ENCODE data around the gene CCDC117. TPM values are rescaled to one million over a fixed set of nuclear protein-coding genes. Genes with fewer than 3 reads are reported as not detected.

Gene CCDC117
- total RNA-seq, 2 experiments from 2014 or later, result 25.5 to 26.2 TPM

DNA sequence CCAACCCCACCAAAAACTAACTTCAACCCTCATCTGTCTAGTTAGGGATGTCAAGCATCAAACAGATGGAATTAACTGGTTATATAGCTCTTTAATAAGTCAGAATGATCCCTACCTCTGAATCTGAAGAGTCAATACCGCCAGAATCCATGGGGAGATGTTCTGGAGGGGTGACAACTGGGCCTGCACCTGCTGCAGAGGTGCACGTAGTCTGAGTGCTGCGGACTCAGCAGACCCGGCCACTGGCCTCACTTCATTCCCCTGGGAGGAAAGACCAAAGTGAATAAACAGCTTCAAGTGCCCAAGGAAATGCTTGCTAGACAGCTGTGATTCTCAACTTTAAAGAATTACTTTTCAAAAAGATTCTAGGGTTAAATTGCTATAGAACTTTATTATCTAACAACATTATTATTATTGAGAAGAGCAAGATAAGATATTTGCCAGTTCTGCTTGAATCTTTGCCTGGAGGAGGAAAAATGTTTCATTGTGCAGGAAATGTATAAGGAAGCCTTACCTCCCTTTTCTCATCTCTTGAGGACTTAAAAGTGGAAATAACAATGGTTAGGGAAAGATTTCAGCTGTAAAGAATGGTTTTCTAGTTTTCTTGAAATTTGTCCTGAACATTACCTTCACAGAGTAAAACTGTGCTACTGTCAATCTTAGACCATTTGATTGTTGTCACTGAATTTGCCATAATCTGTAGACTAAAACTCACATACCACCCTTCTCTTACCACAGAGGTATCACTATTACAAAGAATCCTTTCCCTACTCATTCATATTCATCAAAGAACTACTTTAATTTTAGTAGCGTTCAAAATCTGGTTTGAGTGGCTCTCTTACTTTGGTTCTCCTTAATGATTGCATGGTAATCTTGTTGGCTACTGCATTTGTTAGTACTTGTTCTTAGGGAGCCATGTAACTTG, 23.7 kb downstream of the CCDC117 start:
- intact Hi-C loops (cut with micrococcal nuclease), result no loop called here
- Mint-ChIP-seq H3K4me1 (ENCODE audit: low read depth) (peaks cover 60% of the 10 kb centered on the region), H3K4me3 (peak overlapping the region; percentile 41), H3K9me3 (no peaks in the 10 kb centered on the region), H3K36me3 (ENCODE audit: low read depth) (peaks cover 67% of the 10 kb centered on the region), H3K27ac (peak overlapping the region; percentile 70), H3K27me3 (no peaks in the 10 kb centered on the region)
- no peak for ATAC-seq
- no peak for DNase-seq
- CTCF ChIA-PET, result interaction anchor here (0.8 to 2.0 kb wide), 5 partner anchors 10 to 33 kb away, joined by 3 to 10 read pairs (median 4); partner anchors contain the start of gene CCDC117
- TF ChIP-seq, protein P1, sequence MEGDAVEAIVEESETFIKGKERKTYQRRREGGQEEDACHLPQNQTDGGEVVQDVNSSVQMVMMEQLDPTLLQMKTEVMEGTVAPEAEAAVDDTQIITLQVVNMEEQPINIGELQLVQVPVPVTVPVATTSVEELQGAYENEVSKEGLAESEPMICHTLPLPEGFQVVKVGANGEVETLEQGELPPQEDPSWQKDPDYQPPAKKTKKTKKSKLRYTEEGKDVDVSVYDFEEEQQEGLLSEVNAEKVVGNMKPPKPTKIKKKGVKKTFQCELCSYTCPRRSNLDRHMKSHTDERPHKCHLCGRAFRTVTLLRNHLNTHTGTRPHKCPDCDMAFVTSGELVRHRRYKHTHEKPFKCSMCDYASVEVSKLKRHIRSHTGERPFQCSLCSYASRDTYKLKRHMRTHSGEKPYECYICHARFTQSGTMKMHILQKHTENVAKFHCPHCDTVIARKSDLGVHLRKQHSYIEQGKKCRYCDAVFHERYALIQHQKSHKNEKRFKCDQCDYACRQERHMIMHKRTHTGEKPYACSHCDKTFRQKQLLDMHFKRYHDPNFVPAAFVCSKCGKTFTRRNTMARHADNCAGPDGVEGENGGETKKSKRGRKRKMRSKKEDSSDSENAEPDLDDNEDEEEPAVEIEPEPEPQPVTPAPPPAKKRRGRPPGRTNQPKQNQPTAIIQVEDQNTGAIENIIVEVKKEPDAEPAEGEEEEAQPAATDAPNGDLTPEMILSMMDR (IDR thresholded peaks at IDR 0.05), result no peak
- POLR2A ChIA-PET, result interaction anchor here (0.6 to 1.7 kb wide), 3 partner anchors 13 to 19 kb away, joined by 3 to 5 read pairs (median 3); no protein-coding TSS in a partner anchor

GRCh38 chr22:28798810-28799605, 26.5 kb downstream of the CCDC117 start:
- CTCF ChIA-PET, result interaction anchor here (0.7 to 3.5 kb wide), 5 partner anchors 13 to 30 kb away, joined by 3 to 18 read pairs (median 4); partner anchors contain the start of gene CCDC117
- Mint-ChIP-seq H3K36me3 (ENCODE audit: low read depth) (peaks cover 69% of the 10 kb centered on the region), H3K27ac (peak overlapping the region; percentile 99), H3K27me3 (no peaks in the 10 kb centered on the region), H3K9me3 (no peaks in the 10 kb centered on the region), H3K4me3 (peak overlapping the region; percentile 95), H3K4me1 (ENCODE audit: low read depth) (peaks cover 55% of the 10 kb centered on the region)
- intact Hi-C loops (cut with micrococcal nuclease), result no loop called here
- TF ChIP-seq, protein P1 (IDR thresholded peaks at IDR 0.05), result no peak
- DNase-seq (peak; percentile 57), ATAC-seq (peak; percentile 38)
- POLR2A ChIA-PET, result interaction anchor here (0.9 to 4.8 kb wide), 17 partner anchors 8 to 110 kb away, joined by 3 to 60 read pairs (median 5); partner anchors contain the start of genes CCDC117, CHEK2 and HSCB

- Mint-ChIP-seq H3K36me3 (ENCODE audit: low read depth) (peaks cover 65% of the 10 kb centered on the region), H3K27ac (peak overlapping the region; percentile 99), H3K4me1 (ENCODE audit: low read depth) (peaks cover 49% of the 10 kb centered on the region), H3K4me3 (peak overlapping the region; percentile 95), H3K27me3 (no peaks in the 10 kb centered on the region), H3K9me3 (no peaks in the 10 kb centered on the region)
- DNase-seq (peak; percentile 39), ATAC-seq (peak; percentile 31)
- CTCF ChIA-PET, result interaction anchor here (0.9 to 4.6 kb wide), 5 partner anchors 12 to 29 kb away, joined by 3 to 29 read pairs (median 18); partner anchors contain the start of gene CCDC117
- POLR2A ChIA-PET, result interaction anchor here (0.9 to 4.8 kb wide), 16 partner anchors 9 to 109 kb away, joined by 3 to 60 read pairs (median 5); partner anchors contain the start of genes CCDC117, CHEK2 and HSCB
- TF ChIP-seq, protein P1 (IDR thresholded peaks at IDR 0.05), result no peak
- intact Hi-C loops (cut with micrococcal nuclease), result no loop called here
Observed at GRCh38 chr22:28799606-28800307, 27.3 kb downstream of the CCDC117 start.

DNA sequence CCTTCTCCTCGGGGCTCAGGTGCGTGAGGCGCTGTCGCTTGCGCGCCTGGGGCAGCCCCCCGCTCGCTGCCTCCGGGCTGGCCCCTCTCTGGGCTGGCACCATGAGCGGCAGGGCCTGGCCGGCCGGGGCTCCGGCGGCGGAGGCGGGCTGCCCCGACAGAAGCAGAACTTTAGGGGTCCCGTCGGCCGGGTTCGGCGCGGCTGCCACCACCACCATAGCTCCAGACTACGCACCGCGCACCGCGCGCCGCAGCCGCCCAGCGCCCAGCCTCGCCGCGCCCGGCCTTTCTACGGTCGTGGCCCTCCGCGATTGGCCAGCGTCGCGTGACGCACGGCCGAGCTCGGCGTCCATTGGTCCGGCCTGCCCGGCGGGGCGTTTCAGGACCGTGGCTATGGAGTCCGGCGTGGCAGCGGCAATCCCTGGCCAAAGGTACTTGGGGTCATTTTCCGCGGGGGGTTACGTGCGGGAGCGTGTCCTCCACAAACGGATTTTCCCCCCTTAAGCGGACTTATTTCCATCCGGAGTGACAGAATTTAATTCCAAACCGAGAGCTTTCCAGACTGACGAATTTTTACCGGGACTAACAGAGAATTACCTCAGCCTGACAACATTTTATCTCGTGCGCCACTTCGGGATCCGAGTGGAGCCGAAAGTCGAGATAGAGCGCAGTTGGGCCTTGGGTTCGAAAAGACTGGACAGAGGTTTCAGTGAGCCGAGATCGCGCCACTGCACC, 28.0 kb downstream of the CCDC117 start, which contains the start of gene XBP1:
Gene XBP1 (minus strand): TSS at position 262 of the 734 bp plus-strand sequence.
- H3K4me1 Mint-ChIP-seq (ENCODE audit: low read depth), result peaks cover 44% of the 10 kb centered on the region
- no peaks in the 10 kb centered on the region for H3K9me3 Mint-ChIP-seq
- POLR2A ChIA-PET, result interaction anchor here (0.8 to 4.8 kb wide), 15 partner anchors 9 to 109 kb away, joined by 3 to 60 read pairs (median 7); partner anchors contain the start of genes CCDC117, CHEK2 and HSCB
- CTCF ChIA-PET, result interaction anchor here (0.9 to 4.6 kb wide), 6 partner anchors 11 to 107 kb away, joined by 3 to 29 read pairs (median 11); partner anchors contain the start of gene CCDC117
- intact Hi-C loops (cut with micrococcal nuclease), result no loop called here
- peak; percentile 89 for DNase-seq
- H3K36me3 Mint-ChIP-seq (ENCODE audit: low read depth), result peaks cover 59% of the 10 kb centered on the region
- TF ChIP-seq, protein P1 (IDR thresholded peaks at IDR 0.05), result no peak
- H3K27me3 Mint-ChIP-seq, result no peaks in the 10 kb centered on the region
- H3K4me3 Mint-ChIP-seq, result peak within 1 kb of the TSS; percentile 95
- H3K27ac Mint-ChIP-seq, result peak within 1 kb of the TSS; percentile 99
- peak; percentile 89 for ATAC-seq

Measured in activated CD8-positive, alpha-beta T cell treated with anti-CD3 and anti-CD28 coated beads for 36 hours (primary cell).